Central memory CD8-positive, alpha-beta T cell (primary cell): ENCODE measurements around the gene CLCN1.

Experiments
- ATAC-seq: fragments of 150-1000 bp; cut with Tn5 transposase; replicated peaks from 2 replicates; pipeline ENCODE4 v1.10.0; 2022; ENCODE audit warnings: mild to moderate bottlenecking, moderate FRiP score, moderate number of reproducible peaks; ENCODE audit not compliant: poor library complexity, severe bottlenecking; ENCODE audit errors: extremely low read depth
- DNase-seq, 2 donors: peaks; one replicate each; pipeline ENCODE4 v3.0.0; 2021; ENCODE audit warnings: low spot score in 2 of 2
- H3K27ac Mint-ChIP-seq: one replicate; pipeline ENCODE4 v1.8.0; 2022; ENCODE audit warnings: low read depth, mild to moderate bottlenecking, moderate library complexity, mixed read lengths
- H3K27me3 Mint-ChIP-seq: one replicate; pipeline ENCODE4 v1.8.0; 2022; ENCODE audit warnings: mixed read lengths
- H3K36me3 Mint-ChIP-seq: one replicate; pipeline ENCODE4 v1.8.0; 2022; ENCODE audit warnings: mild to moderate bottlenecking, moderate library complexity, mixed read lengths; ENCODE audit not compliant: insufficient read depth
- H3K4me1 Mint-ChIP-seq: one replicate; pipeline ENCODE4 v1.8.0; 2022; ENCODE audit warnings: mixed read lengths
- H3K4me3 Mint-ChIP-seq: one replicate; pipeline ENCODE4 v1.8.0; 2022; ENCODE audit warnings: mild to moderate bottlenecking, moderate library complexity, mixed read lengths
- H3K9me3 Mint-ChIP-seq: one replicate; pipeline ENCODE4 v1.8.0; 2022; ENCODE audit warnings: mixed read lengths

The CLCN1 gene

GRCh38 chr7:143380260-143380645 lies 64.3 kb downstream of the CLCN1 start:
- Mint-ChIP-seq H3K36me3 (peaks cover 9% of the 10 kb centered on the region), H3K27ac (peak overlapping the region; percentile 93), H3K9me3 (no peaks in the 10 kb centered on the region), H3K4me1 (peaks cover 54% of the 10 kb centered on the region), H3K27me3 (no peaks in the 10 kb centered on the region), H3K4me3 (peak overlapping the region; percentile 91)
- DNase-seq (peak; percentile 80 to 83), ATAC-seq (peak; percentile 56)

DNA sequence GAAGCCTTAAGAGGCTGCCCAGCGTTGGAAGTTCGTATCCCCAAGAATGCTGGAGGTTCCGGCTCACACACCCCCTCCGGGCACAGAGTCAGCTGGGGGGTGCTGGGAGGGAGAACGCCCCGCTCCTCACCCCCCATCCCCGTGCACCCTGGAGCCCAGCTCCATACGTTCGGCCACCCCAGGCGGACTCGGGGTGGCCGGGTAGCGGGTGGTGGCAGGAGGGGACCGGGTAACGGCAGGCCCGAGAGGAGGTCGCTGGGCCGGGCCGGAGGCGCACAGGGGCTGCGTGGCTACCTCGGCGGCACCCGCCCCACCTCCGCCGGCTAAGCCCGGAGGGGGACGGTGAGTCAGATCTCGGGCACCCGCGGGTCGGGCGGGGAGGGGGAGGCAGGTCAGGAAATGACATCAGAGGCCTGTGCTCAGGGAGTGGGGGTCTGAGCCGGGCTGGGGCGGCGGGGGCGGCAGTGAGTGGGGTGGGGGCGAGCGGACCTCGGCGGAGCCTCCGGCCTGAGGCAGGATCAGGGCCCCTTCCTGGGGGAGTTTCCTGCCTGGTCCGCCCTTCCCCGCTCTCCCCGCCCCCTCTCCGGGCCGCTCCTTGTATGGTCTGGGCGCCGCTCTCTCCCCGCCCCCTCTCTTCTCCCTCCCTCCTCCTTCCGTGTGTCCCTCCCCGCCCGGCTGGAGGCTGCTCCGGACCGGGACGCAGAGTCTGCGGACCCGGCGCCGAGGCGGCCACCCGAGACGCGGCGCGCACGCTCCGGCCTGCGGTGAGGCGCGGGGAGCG lies 64.9 kb downstream of the CLCN1 start, which contains the start of gene ZYX:
ZYX (plus strand) TSS at position 700 of the 781 bp plus-strand sequence. CDS start 227 bp downstream, outside the sequence.
- peaks cover 9% of the 10 kb centered on the region for H3K36me3 Mint-ChIP-seq
- peaks cover 48% of the 10 kb centered on the region for H3K4me1 Mint-ChIP-seq
- H3K27me3 Mint-ChIP-seq: no peaks in the 10 kb centered on the region
- peak within 1 kb of the TSS; percentile 93 for H3K27ac Mint-ChIP-seq
- no peaks in the 10 kb centered on the region for H3K9me3 Mint-ChIP-seq
- DNase-seq: peak; percentile 67 to 77
- peak within 1 kb of the TSS; percentile 91 for H3K4me3 Mint-ChIP-seq
- peak; percentile 77 for ATAC-seq

GRCh38 chr7:143381427-143382125 lies 65.7 kb downstream of the CLCN1 start:
- Mint-ChIP-seq H3K4me3 (peak overlapping the region; percentile 91), H3K36me3 (peaks cover 9% of the 10 kb centered on the region), H3K27me3 (no peaks in the 10 kb centered on the region), H3K9me3 (no peaks in the 10 kb centered on the region), H3K27ac (peak overlapping the region; percentile 8), H3K4me1 (peaks cover 40% of the 10 kb centered on the region)
- no peak for DNase-seq
- no peak for ATAC-seq

GRCh38 chr7:143382126-143382790 lies 66.3 kb downstream of the CLCN1 start:
- peak overlapping the region; percentile 8 for H3K27ac Mint-ChIP-seq
- peaks cover 9% of the 10 kb centered on the region for H3K36me3 Mint-ChIP-seq
- ATAC-seq (no peak), DNase-seq (no peak)
- no peaks in the 10 kb centered on the region for H3K27me3 Mint-ChIP-seq
- H3K9me3 Mint-ChIP-seq: no peaks in the 10 kb centered on the region
- H3K4me3 Mint-ChIP-seq: peak overlapping the region; percentile 91
- peaks cover 33% of the 10 kb centered on the region for H3K4me1 Mint-ChIP-seq

DNA sequence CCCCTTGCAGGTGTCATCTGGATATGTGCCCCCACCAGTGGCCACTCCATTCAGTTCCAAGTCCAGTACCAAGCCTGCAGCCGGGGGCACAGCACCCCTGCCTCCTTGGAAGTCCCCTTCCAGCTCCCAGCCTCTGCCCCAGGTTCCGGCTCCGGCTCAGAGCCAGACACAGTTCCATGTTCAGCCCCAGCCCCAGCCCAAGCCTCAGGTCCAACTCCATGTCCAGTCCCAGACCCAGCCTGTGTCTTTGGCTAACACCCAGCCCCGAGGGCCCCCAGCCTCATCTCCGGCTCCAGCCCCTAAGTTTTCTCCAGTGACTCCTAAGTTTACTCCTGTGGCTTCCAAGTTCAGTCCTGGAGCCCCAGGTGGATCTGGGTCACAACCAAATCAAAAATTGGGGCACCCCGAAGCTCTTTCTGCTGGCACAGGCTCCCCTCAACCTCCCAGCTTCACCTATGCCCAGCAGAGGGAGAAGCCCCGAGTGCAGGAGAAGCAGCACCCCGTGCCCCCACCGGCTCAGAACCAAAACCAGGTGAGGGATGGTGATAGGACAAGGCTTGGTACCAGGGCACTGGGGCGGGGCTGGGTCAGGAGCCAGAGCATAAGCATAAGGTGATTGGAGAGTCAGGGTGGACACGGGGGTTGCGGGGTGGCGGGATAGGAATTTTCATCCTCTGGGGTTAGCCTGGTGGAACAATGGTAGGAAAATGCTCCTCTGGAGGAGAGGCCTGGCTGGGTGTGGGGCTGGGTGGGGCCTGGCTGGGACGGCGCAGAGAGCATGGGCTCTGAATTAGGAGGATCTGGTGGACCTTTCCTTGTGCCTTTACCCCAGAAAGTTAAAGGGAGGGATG lies 67.1 kb downstream of the CLCN1 start:
- Mint-ChIP-seq H3K4me1 (peaks cover 29% of the 10 kb centered on the region), H3K27ac (peak overlapping the region; percentile 20), H3K4me3 (peak overlapping the region; percentile 91), H3K9me3 (no peaks in the 10 kb centered on the region), H3K36me3 (peaks cover 9% of the 10 kb centered on the region), H3K27me3 (no peaks in the 10 kb centered on the region)
- no peak for DNase-seq
- no peak for ATAC-seq

- Mint-ChIP-seq H3K27me3 (no peaks in the 10 kb centered on the region), H3K9me3 (no peaks in the 10 kb centered on the region), H3K4me1 (peaks cover 24% of the 10 kb centered on the region), H3K27ac (no peak overlapping the region), H3K36me3 (peaks cover 9% of the 10 kb centered on the region), H3K4me3 (no peak overlapping the region)
- DNase-seq (no peak), ATAC-seq (no peak)
Observed at GRCh38 chr7:143383642-143383957, 67.7 kb downstream of the CLCN1 start.

DNA sequence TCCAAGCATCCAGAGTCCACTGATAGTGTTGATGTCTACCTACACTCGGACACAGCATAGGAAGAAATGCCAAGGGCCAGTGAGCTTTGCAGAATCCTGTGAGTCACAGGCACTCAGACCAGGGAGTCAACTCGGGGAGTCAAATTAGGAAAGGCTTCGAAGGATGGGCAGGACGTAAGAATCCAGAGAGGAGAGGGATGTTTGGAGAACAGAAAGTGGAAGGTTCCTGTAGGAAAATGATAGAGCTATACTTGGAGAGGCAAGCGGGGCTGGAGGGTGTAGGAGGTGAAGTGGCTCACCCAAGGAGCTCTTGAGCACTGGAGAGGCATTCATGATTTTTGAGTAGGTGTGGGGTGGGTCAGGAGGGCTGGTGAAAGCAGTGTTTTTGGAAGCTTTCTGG lies 68.2 kb downstream of the CLCN1 start:
- DNase-seq (no peak), ATAC-seq (no peak)
- no peaks in the 10 kb centered on the region for H3K27me3 Mint-ChIP-seq
- H3K36me3 Mint-ChIP-seq: peaks cover 11% of the 10 kb centered on the region
- H3K27ac Mint-ChIP-seq: no peak overlapping the region
- no peaks in the 10 kb centered on the region for H3K9me3 Mint-ChIP-seq
- peaks cover 18% of the 10 kb centered on the region for H3K4me1 Mint-ChIP-seq
- no peak overlapping the region for H3K4me3 Mint-ChIP-seq

DNA sequence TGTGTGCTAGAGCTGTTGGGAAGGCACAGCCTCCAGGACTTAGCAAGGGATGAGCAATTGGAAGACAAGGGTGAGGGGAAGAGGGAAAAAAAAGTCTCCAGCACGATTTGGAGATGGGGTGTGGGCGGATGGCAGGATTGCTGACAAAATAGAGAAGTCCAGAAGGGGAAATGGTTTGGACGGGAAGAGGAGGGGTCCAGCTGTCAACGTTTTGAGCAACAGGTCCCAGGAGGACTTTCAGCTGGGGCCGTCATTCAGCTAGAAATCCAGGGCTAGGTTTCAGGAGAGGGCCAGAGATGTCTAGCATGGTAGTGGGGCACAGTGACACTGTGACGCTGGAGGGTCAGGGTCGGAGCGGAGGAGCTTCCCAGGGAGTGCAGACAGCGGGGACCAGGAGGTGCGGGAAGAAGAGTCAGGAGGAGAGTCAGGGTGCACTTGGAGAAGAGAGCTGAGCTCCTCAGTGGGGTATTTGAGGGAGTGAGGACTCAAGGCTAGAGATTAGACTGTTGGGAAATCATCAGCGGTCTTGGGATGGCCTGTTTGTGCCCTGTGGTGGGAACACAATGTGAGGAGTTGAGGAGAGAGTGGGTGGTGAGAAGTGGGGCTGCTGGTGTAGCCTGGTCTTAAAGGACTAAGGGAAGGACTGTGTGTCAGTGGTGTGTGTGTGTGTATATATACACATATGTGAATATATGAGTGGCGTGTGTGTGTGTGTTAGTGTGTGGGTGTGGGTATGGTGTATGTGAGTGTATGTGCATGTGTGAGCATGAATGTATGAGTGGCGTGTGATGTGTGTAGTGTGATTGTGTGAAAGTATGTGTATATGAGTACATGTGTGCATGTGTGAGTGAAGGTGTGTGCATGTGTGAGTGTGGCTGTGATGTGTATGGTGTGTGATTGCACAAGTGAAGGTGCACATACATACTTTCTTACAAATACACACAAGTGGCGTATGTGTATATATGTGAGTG lies 69.0 kb downstream of the CLCN1 start:
- no peak overlapping the region for H3K27ac Mint-ChIP-seq
- H3K9me3 Mint-ChIP-seq: no peaks in the 10 kb centered on the region
- H3K4me3 Mint-ChIP-seq: no peak overlapping the region

DNA sequence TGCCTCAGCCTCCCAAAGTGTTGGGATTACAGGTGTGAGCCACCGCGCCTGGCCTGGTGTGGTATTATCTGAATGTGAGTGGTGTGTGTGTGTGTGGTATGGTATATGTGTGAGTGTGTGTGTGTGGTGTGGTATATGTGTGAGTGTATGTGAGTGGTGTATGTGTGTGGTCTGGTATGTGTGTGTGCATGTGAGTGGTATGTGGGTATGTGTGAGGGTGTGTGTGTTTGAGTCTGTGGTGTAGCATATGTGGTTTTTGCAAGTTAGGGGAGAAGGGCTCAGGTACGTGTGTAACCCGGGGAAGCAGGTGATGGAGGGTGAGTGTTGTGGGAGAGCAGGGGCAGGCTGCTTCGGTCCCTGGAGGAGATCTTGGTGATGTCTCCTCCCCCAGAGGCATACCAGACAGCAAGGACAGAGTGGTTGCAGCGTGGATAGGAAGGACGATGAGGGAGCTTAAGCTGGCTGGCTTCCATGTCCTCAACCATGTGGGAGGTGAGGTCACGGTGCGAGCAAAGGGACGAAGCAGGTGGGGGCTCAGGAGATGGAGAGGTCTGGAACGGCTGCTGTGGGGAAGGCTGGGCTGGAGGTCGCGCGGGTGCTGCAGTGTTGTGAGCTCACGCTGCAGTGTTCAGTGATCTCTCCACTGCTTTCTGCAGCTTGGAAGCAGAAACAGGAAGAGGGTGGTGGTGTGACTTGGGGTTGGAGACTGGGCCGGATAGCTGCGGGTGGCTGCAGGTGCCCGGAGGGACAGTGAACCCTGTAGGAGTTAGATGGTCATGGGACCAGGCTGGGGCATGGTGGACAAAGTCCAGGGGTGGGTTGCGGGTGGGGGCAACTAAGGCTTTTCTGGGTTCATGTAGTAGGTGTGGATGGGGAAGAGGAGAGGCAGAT lies 70.2 kb downstream of the CLCN1 start:
- ATAC-seq: peak; percentile 62
- H3K9me3 Mint-ChIP-seq: no peaks in the 10 kb centered on the region

More for the DNA sequence above, 69.0 kb downstream of the CLCN1 start:
- no peak for ATAC-seq
- Mint-ChIP-seq H3K4me1 (peaks cover 10% of the 10 kb centered on the region), H3K27me3 (no peaks in the 10 kb centered on the region), H3K36me3 (peaks cover 8% of the 10 kb centered on the region)
- DNase-seq: no peak

GRCh38 chr7:143387156-143387975 lies 71.5 kb downstream of the CLCN1 start:
- peaks cover 9% of the 10 kb centered on the region for H3K4me1 Mint-ChIP-seq
- H3K9me3 Mint-ChIP-seq: no peaks in the 10 kb centered on the region
- DNase-seq: no peak
- H3K36me3 Mint-ChIP-seq: peaks cover 13% of the 10 kb centered on the region
- H3K27me3 Mint-ChIP-seq: no peaks in the 10 kb centered on the region
- H3K27ac Mint-ChIP-seq: no peak overlapping the region
- ATAC-seq: no peak
- no peak overlapping the region for H3K4me3 Mint-ChIP-seq

More for the DNA sequence above, 70.2 kb downstream of the CLCN1 start:
- no peak overlapping the region for H3K27ac Mint-ChIP-seq
- peaks cover 9% of the 10 kb centered on the region for H3K4me1 Mint-ChIP-seq
- H3K36me3 Mint-ChIP-seq: peaks cover 10% of the 10 kb centered on the region
- peak in 1 of 2 donors; percentile 48 for DNase-seq
- H3K4me3 Mint-ChIP-seq: no peak overlapping the region
- no peaks in the 10 kb centered on the region for H3K27me3 Mint-ChIP-seq
